HL-60/S4 treated with retinoic acid at 250 ng/mL for 4 days and 3 days (cell line): ENCODE measurements around the gene GDF10.

Experiments used
- in situ Hi-C: fragments of 300-500 bp; cut with MboI; formaldehyde crosslinking; loops from 2 replicates; pipeline ENCODE4 v1.7.0; 2022; ENCODE audit warnings: low sequenced_read_pairs

The GDF10 gene

GRCh38 chr10:47349516-47349915 lies 49.5 kb downstream of the GDF10 start:
- in situ Hi-C loops = no loop called here

GRCh38 chr10:47349941-47350371 lies 50.0 kb downstream of the GDF10 start:
- in situ Hi-C loops = no loop called here

- in situ Hi-C loops = no loop called here
Measured at GRCh38 chr10:47350671-47351640, 51.0 kb downstream of the GDF10 start.

- in situ Hi-C loops = no loop called here
Measured at GRCh38 chr10:47351899-47352815, 52.2 kb downstream of the GDF10 start.

- in situ Hi-C loops = no loop called here
Measured at GRCh38 chr10:47353351-47353750, 53.4 kb downstream of the GDF10 start.

GRCh38 chr10:47354165-47354564 lies 54.2 kb downstream of the GDF10 start:
- in situ Hi-C loops = no loop called here

GRCh38 chr10:47354900-47355299 lies 54.9 kb downstream of the GDF10 start:
- in situ Hi-C loops = no loop called here

GRCh38 chr10:47356708-47357107 lies 56.7 kb downstream of the GDF10 start:
- in situ Hi-C loops = no loop called here

- in situ Hi-C loops = no loop called here
Measured at GRCh38 chr10:47357131-47357582, 57.2 kb downstream of the GDF10 start.

- in situ Hi-C loops = no loop called here
Measured at GRCh38 chr10:47357911-47358310, 57.9 kb downstream of the GDF10 start.

- in situ Hi-C loops = no loop called here
Measured at GRCh38 chr10:47358457-47358856, 58.5 kb downstream of the GDF10 start.

GRCh38 chr10:47359101-47359500 lies 59.1 kb downstream of the GDF10 start:
- in situ Hi-C loops = no loop called here

- in situ Hi-C loops = no loop called here
Measured at GRCh38 chr10:47359626-47360418, 59.8 kb downstream of the GDF10 start.

- in situ Hi-C loops = no loop called here
Measured at GRCh38 chr10:47360419-47361040, 60.5 kb downstream of the GDF10 start.

GRCh38 chr10:47361293-47361692 lies 61.3 kb downstream of the GDF10 start:
- in situ Hi-C loops = no loop called here

- in situ Hi-C loops = no loop called here
Measured at GRCh38 chr10:47362199-47362598, 62.2 kb downstream of the GDF10 start.
